SU-DHL-6 (cell line): ENCODE measurements around the gene MRPL27.

ENCODE experiments used
- H2AFZ ChIP-seq: fragments of 200-600 bp; sonication (generic); 2 replicates; pipeline ENCODE4 v1.6.1; 2014; ENCODE audit warnings: low read depth, mild to moderate bottlenecking, moderate library complexity, mixed read lengths, antibody characterized with exemption, low read length; ENCODE audit not compliant: severe bottlenecking
- H3F3A ChIP-seq: fragments of 200-600 bp; shearing (Covaris generic); 2 replicates; pipeline ENCODE4 v1.6.0; 2016; ENCODE audit warnings: antibody characterized with exemption, mild to moderate bottlenecking; ENCODE audit not compliant: insufficient read depth
- H3K27ac ChIP-seq: fragments of 200-600 bp; sonication (generic); 2 replicates; pipeline ENCODE4 v1.5.1; 2016; ENCODE audit warnings: low read depth, mild to moderate bottlenecking, low read length, moderate library complexity, mixed read lengths
- H3K27me3 ChIP-seq: fragments of 200-600 bp; sonication (generic), shearing (Covaris generic); 2 replicates; pipeline ENCODE4 v1.6.0; 2014; ENCODE audit warnings: mild to moderate bottlenecking, low read length
- H3K36me3 ChIP-seq: fragments of 200-600 bp; sonication (generic); 2 replicates; pipeline ENCODE4 v1.6.1; 2014; ENCODE audit warnings: mild to moderate bottlenecking, low read length, mixed read lengths
- H3K4me2 ChIP-seq: fragments of 300-600, 200-600 bp; shearing (Covaris generic), sonication (generic); 2 replicates; pipeline ENCODE4 v1.6.0; 2014; ENCODE audit warnings: low read length, low read depth, mild to moderate bottlenecking; ENCODE audit not compliant: poor library complexity, severe bottlenecking
- H3K4me3 ChIP-seq: fragments of 200-600 bp; sonication (generic); 2 replicates; pipeline ENCODE4 v1.5.1; 2014; ENCODE audit warnings: antibody characterized with exemption, low read length, mild to moderate bottlenecking, mixed read lengths; ENCODE audit not compliant: insufficient read depth, poor library complexity, severe bottlenecking
- H3K79me2 ChIP-seq: fragments of 200-600 bp; sonication (generic); 2 replicates; pipeline ENCODE4 v1.6.1; 2014; ENCODE audit warnings: mild to moderate bottlenecking, low read length, moderate library complexity; ENCODE audit not compliant: insufficient read depth
- H3K9ac ChIP-seq: fragments of 200-600 bp; sonication (generic); 2 replicates; pipeline ENCODE4 v1.7.0; 2014; ENCODE audit warnings: mild to moderate bottlenecking, low read length
- H3K9me2 ChIP-seq: fragments of 200-600 bp; sonication (generic); replicated peaks from 2 replicates; pipeline ENCODE4 v1.6.1; 2014; ENCODE audit warnings: low read length; ENCODE audit not compliant: insufficient read depth
- H3K9me3 ChIP-seq: fragments of 200-600 bp; sonication (generic); 2 replicates; pipeline ENCODE4 v1.6.1; 2014; ENCODE audit warnings: low read length, mixed read lengths; ENCODE audit not compliant: insufficient read depth
- H4K20me1 ChIP-seq: fragments of 200-600 bp; sonication (generic); 2 replicates; pipeline ENCODE4 v1.6.1; 2014; ENCODE audit warnings: low read depth, mild to moderate bottlenecking, antibody characterized with exemption, low read length, moderate library complexity, mixed read lengths
- CTCF ChIP-seq: fragments of 200-600 bp; sonication (generic); IDR thresholded peaks from one replicate; pipeline ENCODE4 v1.5.1; 2017; ENCODE audit warnings: antibody characterized with exemption, mild to moderate bottlenecking, low read length, moderate library complexity; ENCODE audit not compliant: insufficient read depth, poor library complexity, severe bottlenecking
- EZH2phosphoT487 ChIP-seq: fragments of 200-600 bp; sonication (generic), shearing (Covaris generic); conservative IDR thresholded peaks from 2 replicates; pipeline ENCODE4 v1.6.1; 2018; ENCODE audit warnings: mild to moderate bottlenecking, antibody characterized with exemption, low read length, moderate library complexity, mixed read lengths

The MRPL27 gene

GRCh38 chr17:50319306-50320004 is 53.5 kb downstream of the MRPL27 start:
- H3K36me3 ChIP-seq, result no peaks in the 10 kb centered on the region
- no peak overlapping the region for H3K4me2 ChIP-seq
- H3K27me3 ChIP-seq, result no peaks in the 10 kb centered on the region
- H3F3A ChIP-seq, result no peaks in the 10 kb centered on the region
- no peaks in the 10 kb centered on the region for H4K20me1 ChIP-seq
- no peak overlapping the region for H3K9ac ChIP-seq
- H2AFZ ChIP-seq, result no peak overlapping the region
- TF ChIP-seq CTCF, result no peak
- no peak for TF ChIP-seq EZH2phosphoT487
- H3K9me2 ChIP-seq, result no peaks in the 10 kb centered on the region
- H3K4me3 ChIP-seq, result no peak overlapping the region
- H3K27ac ChIP-seq, result no peak overlapping the region
- H3K9me3 ChIP-seq, result no peaks in the 10 kb centered on the region
- no peaks in the 10 kb centered on the region for H3K79me2 ChIP-seq

DNA sequence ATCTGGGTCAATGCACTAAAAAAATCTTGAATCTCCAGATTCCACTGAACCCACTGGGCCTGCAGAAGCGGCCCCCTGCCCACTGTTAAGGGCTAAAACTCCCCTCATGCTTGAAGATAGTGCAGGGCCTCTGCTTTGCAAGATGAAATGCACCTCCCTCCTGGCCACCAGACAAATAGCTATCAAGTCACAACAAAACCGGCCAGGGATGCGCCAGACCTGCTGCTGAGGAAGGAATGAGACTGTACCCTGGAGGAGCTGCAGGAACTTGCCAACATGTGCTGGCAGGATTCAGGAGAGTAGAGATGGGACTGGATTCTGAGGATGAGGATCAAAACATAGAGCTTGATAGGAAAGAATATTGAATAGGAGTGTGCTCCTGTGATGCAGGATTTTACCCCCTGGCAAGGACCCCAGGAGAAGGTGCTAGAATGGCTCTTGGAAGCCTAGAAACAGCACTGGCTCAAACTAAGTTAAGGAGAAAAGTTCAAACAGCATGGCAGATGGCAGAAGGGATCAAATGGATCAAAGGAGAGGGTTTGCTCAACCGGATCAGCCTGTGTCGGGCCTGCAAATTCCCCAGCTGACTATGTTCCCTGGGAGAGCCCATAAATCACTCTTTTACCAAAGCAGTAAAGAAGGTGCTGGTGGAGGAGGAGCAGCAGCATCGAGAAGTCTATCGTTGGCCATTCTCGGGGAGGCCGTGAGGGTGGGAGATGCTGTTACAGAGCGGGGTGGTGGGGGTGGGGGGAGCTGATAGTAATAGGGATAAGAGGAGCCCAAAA is 54.3 kb downstream of the MRPL27 start:
- no peak overlapping the region for H3K27ac ChIP-seq
- H2AFZ ChIP-seq, result no peak overlapping the region
- H3K27me3 ChIP-seq, result no peaks in the 10 kb centered on the region

More for the DNA sequence above, 54.3 kb downstream of the MRPL27 start:
- Histone ChIP-seq H3K9ac (no peak overlapping the region), H3K36me3 (no peaks in the 10 kb centered on the region), H3K4me3 (no peak overlapping the region), H3K4me2 (no peak overlapping the region), H3K79me2 (no peaks in the 10 kb centered on the region), H4K20me1 (no peaks in the 10 kb centered on the region), H3K9me3 (no peaks in the 10 kb centered on the region), H3F3A (no peaks in the 10 kb centered on the region), H3K9me2 (no peaks in the 10 kb centered on the region)
- TF ChIP-seq CTCF (no peak), EZH2phosphoT487 (no peak)
